HepG2 (cell line): ENCODE measurements around the gene DYRK1B. TPM values are rescaled to one million over a fixed set of nuclear protein-coding genes. Genes with fewer than 3 reads are reported as not detected.

Experiments
- ARID4A ChIP-seq: sonication (generic); formaldehyde crosslinking; IDR thresholded peaks from 2 replicates; pipeline ENCODE4 v1.5.0; 2020; ENCODE audit warnings: mild to moderate bottlenecking, missing genetic modification reagents, borderline replicate concordance
- BRD4 ChIP-seq: sonication (generic); formaldehyde crosslinking; IDR thresholded peaks from 2 replicates; pipeline ENCODE4 v1.4.0; 2020; ENCODE audit warnings: missing genetic modification reagents
- FOXA1 ChIP-seq, 2 experiments: fragments of 450-650 bp in 1 of 2; sonication (generic) in 1 of 2; formaldehyde crosslinking in 1 of 2; IDR thresholded peaks; 2 replicates each; pipeline versions ENCODE4 v1.4.0 to v1.6.1; 2016 to 2020; ENCODE audit warnings: missing genetic modification reagents in 1 of 2
- HMGXB3 ChIP-seq: sonication (generic); formaldehyde crosslinking; IDR thresholded peaks from 2 replicates; pipeline ENCODE4 v1.4.0; 2020; ENCODE audit warnings: missing genetic modification reagents, borderline replicate concordance
- MED8 ChIP-seq: sonication (generic); formaldehyde crosslinking; IDR thresholded peaks from 2 replicates; pipeline ENCODE4 v1.8.1; 2023; ENCODE audit warnings: mild to moderate bottlenecking, missing genetic modification reagents; ENCODE audit not compliant: insufficient replicate concordance
- MTA1 ChIP-seq: sonication (generic); formaldehyde crosslinking; IDR thresholded peaks from 2 replicates; pipeline ENCODE4 v1.4.0; 2020; ENCODE audit warnings: missing genetic modification reagents, mild to moderate bottlenecking, borderline replicate concordance
- PHF21A ChIP-seq: sonication (generic); formaldehyde crosslinking; IDR thresholded peaks from 2 replicates; pipeline ENCODE4 v1.5.0; 2020; ENCODE audit warnings: mild to moderate bottlenecking, missing genetic modification reagents
- SMARCE1 ChIP-seq: fragments of 450-650 bp; IDR thresholded peaks from 2 replicates; pipeline ENCODE4 v1.6.1; 2017; ENCODE audit warnings: borderline replicate concordance
- SYNCRIP ChIP-seq: fragments of 200-400 bp; formaldehyde crosslinking; IDR thresholded peaks from 2 replicates; pipeline ENCODE4 v1.6.1; 2018; ENCODE audit warnings: mild to moderate bottlenecking, low read depth, low read length; ENCODE audit not compliant: insufficient read depth
- TFAP4 ChIP-seq: sonication (generic); IDR thresholded peaks from 2 replicates; pipeline ENCODE4 v1.6.1; 2016; ENCODE audit warnings: low read depth, borderline replicate concordance
- XRCC5 ChIP-seq: fragments of 200-400 bp; formaldehyde crosslinking; optimal IDR thresholded peaks from 2 replicates; pipeline ENCODE3; 2017; ENCODE audit warnings: mild to moderate bottlenecking, low read length
- ZFX ChIP-seq: sonication (generic); formaldehyde crosslinking; IDR thresholded peaks from 2 replicates; pipeline ENCODE4 v1.4.0; 2020; ENCODE audit warnings: mild to moderate bottlenecking, low read depth, missing genetic modification reagents, moderate library complexity
- ZNF280D ChIP-seq: sonication (generic); formaldehyde crosslinking; IDR thresholded peaks from 2 replicates; pipeline ENCODE4 v1.5.1; 2020; ENCODE audit warnings: mild to moderate bottlenecking, missing genetic modification reagents
- ZNF709 ChIP-seq: sonication (generic); formaldehyde crosslinking; IDR thresholded peaks from 2 replicates; pipeline ENCODE4 v1.5.0; 2020; ENCODE audit warnings: mild to moderate bottlenecking, missing genetic modification reagents
- ZNF784 ChIP-seq: sonication (generic); formaldehyde crosslinking; IDR thresholded peaks from 2 replicates; pipeline ENCODE4 v1.5.1; 2020; ENCODE audit warnings: missing genetic modification reagents, mild to moderate bottlenecking, borderline replicate concordance
- ZSCAN30 ChIP-seq: sonication (generic); formaldehyde crosslinking; IDR thresholded peaks from 2 replicates; pipeline ENCODE4 v1.5.0; 2020; ENCODE audit warnings: mild to moderate bottlenecking, missing genetic modification reagents
- polyA plus RNA-seq, 8 experiments: library from polyadenylated mRNA; depleted of rRNA in 3 of 8; stranded (reverse) in 7 of 8; unstranded in 1 of 8; fragments of >200 nt; fragmentation: Illumina TruSeq in 4 of 8; extraction: Trizol in 4 of 8; gene quantifications; 2 replicates each; pipeline versions ENCODE4 v1.2.1 to v1.2.3, GENCODE V29; 2011 to 2016; ENCODE audit warnings: low read depth in 4 of 8, missing spikeins in 1 of 8, mixed read lengths in 1 of 8; ENCODE audit not compliant: insufficient read depth in 1 of 8
- total RNA-seq, 5 experiments: library from RNA; depleted of rRNA; stranded (reverse); fragments of >200 nt; fragmentation: Illumina TruSeq; extraction: Trizol; gene quantifications; 2 replicates each; pipeline ENCODE4 v1.2.3, GENCODE V29; 2016; ENCODE audit warnings: low read depth in 1 of 5

DYRK1B gene
- total and polyA plus RNA-seq, 2 of the 13 experiments (the other 11 are each of a cell fraction or from before 2014, with no cell fraction given), result 0.82 to 1.3 TPM

- TF ChIP-seq ZNF280D (no peak), HMGXB3 (CRISPR knock-in tag) (no peak), MTA1 (CRISPR knock-in tag) (no peak), ZSCAN30 (CRISPR knock-in tag) (no peak), TFAP4 (peak; percentile 48; the same call in 1 of the 2 replicates), ZFX (CRISPR knock-in tag) (peak; percentile 54; the same call in 1 of the 2 replicates), ARID4A (CRISPR knock-in tag) (no peak), SMARCE1 (no peak), ZNF784 (CRISPR knock-in tag) (no peak), XRCC5 (no peak), PHF21A (CRISPR knock-in tag) (no peak), ZNF709 (CRISPR knock-in tag) (no peak), FOXA1 (IDR thresholded peaks at IDR 0.05) (no peak), FOXA1 (CRISPR knock-in tag; IDR thresholded peaks at IDR 0.05) (peak; percentile 54), BRD4 (CRISPR knock-in tag) (no peak), MED8 (CRISPR knock-in tag) (no peak), SYNCRIP (no peak)
These were observed 13.6 kb upstream of the DYRK1B start (continued) for GRCh38 chr19:39847525-39847924.
